GM19099 (cell line): ENCODE results near the gene SKP2.

Source experiments
- POLR2A ChIP-seq: IDR thresholded peaks from 3 replicates; pipeline ENCODE4 v1.6.1; 2011; ENCODE audit warnings: low read depth; ENCODE audit not compliant: insufficient read length; ENCODE audit errors: extremely low read depth

The SKP2 gene

DNA sequence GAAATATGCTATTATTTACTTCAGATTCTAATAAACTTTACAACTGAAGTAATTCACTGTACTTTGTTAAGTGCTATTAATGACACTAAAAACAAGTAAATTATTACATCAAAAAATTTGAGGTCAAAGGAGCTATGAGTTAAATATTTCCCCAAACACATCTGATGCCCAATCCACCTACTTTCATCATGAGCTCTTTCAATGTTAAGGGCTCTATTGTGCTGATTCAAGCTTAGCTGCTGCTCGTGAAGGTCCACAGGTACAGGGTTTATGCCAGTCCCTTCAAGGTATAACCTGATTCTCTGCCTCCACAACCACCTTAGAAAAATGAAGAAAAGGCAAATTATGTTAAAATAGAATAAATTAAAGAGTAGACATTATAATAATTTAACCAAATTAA lies 65.7 kb downstream of the SKP2 start:
- TF ChIP-seq POLR2A = no peak

DNA sequence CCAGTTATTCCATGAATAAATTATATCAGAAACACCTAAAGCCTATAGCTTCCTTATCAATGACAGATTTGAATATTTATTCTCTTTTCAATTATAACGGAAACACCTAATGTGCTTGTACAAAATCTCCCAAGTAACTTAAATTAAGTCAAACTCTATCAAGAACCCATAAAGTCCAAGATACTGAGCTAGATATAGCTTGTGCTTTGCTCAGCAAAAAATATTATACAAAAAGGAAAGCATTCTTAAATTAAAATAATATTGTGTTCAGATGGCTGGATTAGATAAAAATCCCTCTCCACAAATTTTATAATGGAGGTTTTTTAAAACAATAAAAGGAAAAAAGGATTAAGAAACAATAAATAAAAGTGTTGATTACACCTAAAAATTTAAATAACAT lies 66.1 kb downstream of the SKP2 start:
- TF ChIP-seq POLR2A = no peak

GRCh38 chr5:36222620-36223019 lies 70.7 kb downstream of the SKP2 start:
- no peak for TF ChIP-seq POLR2A

- TF ChIP-seq POLR2A = no peak
These were observed 75.1 kb downstream of the SKP2 start for GRCh38 chr5:36227046-36227445.

GRCh38 chr5:36228505-36228904 lies 76.6 kb downstream of the SKP2 start:
- no peak for TF ChIP-seq POLR2A

- TF ChIP-seq POLR2A = no peak
These were observed 78.4 kb downstream of the SKP2 start for GRCh38 chr5:36230151-36230790.

- TF ChIP-seq POLR2A = no peak
These were observed 80.6 kb downstream of the SKP2 start for GRCh38 chr5:36232533-36232932.
